ENCODE results near the gene PUM1. TPM values are rescaled to one million over a fixed set of nuclear protein-coding genes. Genes with fewer than 3 reads are reported as not detected.

PUM1 gene
- total and polyA plus RNA-seq, 2 donors (not counting 3 experiments of a cell fraction or from before 2014, with no cell fraction given) = 94.7 to 124 TPM

DNA sequence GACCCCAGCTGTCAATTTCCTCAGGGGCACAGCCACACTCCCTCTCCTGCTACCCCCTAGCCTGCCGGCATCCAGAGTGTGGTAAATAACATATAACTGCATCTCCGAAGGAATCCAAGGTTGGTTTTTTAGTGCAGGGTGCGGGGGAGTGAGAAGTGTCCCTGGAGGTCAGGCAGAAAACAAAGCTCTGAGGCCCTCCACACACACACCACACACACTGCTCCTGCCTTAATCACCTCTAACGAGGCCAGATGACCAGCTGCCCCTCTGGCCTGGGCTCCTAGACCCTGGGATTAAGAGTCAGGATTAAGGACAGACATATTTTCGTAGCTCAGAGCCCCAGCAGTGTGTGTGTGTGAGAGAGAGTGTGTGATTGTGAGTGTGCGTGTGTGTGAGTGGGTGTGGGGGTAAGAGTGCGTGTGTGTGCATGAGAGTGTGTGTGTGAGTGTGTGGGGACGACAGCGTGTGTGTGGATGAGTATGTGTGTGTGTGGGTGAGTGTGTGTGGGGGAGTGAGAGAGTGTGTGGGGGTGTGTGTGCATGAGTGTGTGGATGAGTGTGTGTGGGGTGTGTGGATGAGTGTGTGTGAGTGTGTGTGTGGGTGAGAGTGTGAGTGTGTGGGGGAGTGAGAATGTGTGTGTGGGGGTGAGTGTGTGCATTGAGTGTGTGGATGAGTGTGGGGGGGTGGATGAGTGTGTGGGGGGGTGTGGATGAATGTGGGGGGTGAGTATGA lies 171.6 kb downstream of the PUM1 start:
- no peak for TF ChIP-seq FOS (IDR thresholded peaks at IDR 0.05; ENCODE audit: borderline replicate concordance, insufficient read depth, low read length)
- TF ChIP-seq, protein P1, sequence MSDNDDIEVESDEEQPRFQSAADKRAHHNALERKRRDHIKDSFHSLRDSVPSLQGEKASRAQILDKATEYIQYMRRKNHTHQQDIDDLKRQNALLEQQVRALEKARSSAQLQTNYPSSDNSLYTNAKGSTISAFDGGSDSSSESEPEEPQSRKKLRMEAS (IDR thresholded peaks at IDR 0.05; ENCODE audit: insufficient read depth, insufficient read length) = no peak
- TF ChIP-seq GATA2 (IDR thresholded peaks at IDR 0.05; ENCODE audit: insufficient read depth, insufficient read length, low read depth, low read length) = no peak
- TF ChIP-seq POLR2A (IDR thresholded peaks at IDR 0.05; ENCODE audit: low read depth, low read length) = no peak
- TF ChIP-seq EZH2 (IDR thresholded peaks at IDR 0.05; ENCODE audit: borderline replicate concordance, low read depth, low read length, severe bottlenecking) = no peak
- TF ChIP-seq, protein P2, sequence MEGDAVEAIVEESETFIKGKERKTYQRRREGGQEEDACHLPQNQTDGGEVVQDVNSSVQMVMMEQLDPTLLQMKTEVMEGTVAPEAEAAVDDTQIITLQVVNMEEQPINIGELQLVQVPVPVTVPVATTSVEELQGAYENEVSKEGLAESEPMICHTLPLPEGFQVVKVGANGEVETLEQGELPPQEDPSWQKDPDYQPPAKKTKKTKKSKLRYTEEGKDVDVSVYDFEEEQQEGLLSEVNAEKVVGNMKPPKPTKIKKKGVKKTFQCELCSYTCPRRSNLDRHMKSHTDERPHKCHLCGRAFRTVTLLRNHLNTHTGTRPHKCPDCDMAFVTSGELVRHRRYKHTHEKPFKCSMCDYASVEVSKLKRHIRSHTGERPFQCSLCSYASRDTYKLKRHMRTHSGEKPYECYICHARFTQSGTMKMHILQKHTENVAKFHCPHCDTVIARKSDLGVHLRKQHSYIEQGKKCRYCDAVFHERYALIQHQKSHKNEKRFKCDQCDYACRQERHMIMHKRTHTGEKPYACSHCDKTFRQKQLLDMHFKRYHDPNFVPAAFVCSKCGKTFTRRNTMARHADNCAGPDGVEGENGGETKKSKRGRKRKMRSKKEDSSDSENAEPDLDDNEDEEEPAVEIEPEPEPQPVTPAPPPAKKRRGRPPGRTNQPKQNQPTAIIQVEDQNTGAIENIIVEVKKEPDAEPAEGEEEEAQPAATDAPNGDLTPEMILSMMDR (IDR thresholded peaks at IDR 0.05; ENCODE audit: extremely low read depth in 1 of 2, insufficient read depth in 1 of 2, low read depth in 1 of 2, low read length in 2 of 2) = no peak
- no peak for TF ChIP-seq POLR2AphosphoS5 (IDR thresholded peaks at IDR 0.05; ENCODE audit: insufficient read depth, low read depth, low read length)
- no peak for TF ChIP-seq JUN (IDR thresholded peaks at IDR 0.05; ENCODE audit: borderline replicate concordance, insufficient read depth, insufficient read length, low read depth)
- no peak for TF ChIP-seq MYC (IDR thresholded peaks at IDR 0.05; ENCODE audit: low read depth, low read length)
- dilution Hi-C loops (cut with MboI; ENCODE audit: extremely low pct_ligation_motif_present, low sequenced_read_pairs) = no loop called here
- no peak for FAIRE-seq
- POLR2A ChIA-PET = no interaction called here
- Histone ChIP-seq H3K9me1 (replicated peaks; ENCODE audit: control insufficient read depth, extremely low read depth, insufficient read depth, low read length) (no peaks in the 10 kb centered on the region), H3K27ac (ENCODE audit: insufficient read depth, low read depth, low read length) (no peak overlapping the region), H3K79me2 (ENCODE audit: control insufficient read depth, insufficient read depth, low read length) (no peaks in the 10 kb centered on the region), H3K9ac (replicated peaks; ENCODE audit: extremely low read depth, insufficient read depth, low read length) (no peak overlapping the region), H3K4me1 (ENCODE audit: control insufficient read depth, extremely low read depth, insufficient read depth, low read length) (no peaks in the 10 kb centered on the region), H3K4me3 (replicated peaks in 1 of 3; ENCODE audit: insufficient read depth in 1 of 3, low read depth in 1 of 3, low read length in 3 of 3) (no peak overlapping the region), H4K20me1 (replicated peaks; ENCODE audit: control insufficient read depth, extremely low read depth, insufficient read depth, low read length) (no peaks in the 10 kb centered on the region), H3K36me3 (ENCODE audit: control insufficient read depth in 2 of 2, extremely low read depth in 1 of 2, insufficient read depth in 2 of 2, low read length in 2 of 2) (no peaks in the 10 kb centered on the region), H3K9me3 (replicated peaks; ENCODE audit: control insufficient read depth, insufficient read depth, low read length) (no peaks in the 10 kb centered on the region), H2AFZ (ENCODE audit: low read depth, low read length) (no peak overlapping the region), H3K4me2 (ENCODE audit: insufficient read depth, low read length) (no peak overlapping the region), H3K27me3 (ENCODE audit: control insufficient read depth in 2 of 2, insufficient read depth in 2 of 2, low read length in 2 of 2) (no peaks in the 10 kb centered on the region)
- CTCF ChIA-PET = interaction anchor here (1.7 kb wide), 1 partner anchor 17 kb away, joined by 6 read pairs; no protein-coding TSS in a partner anchor
- intact Hi-C loops (cut with micrococcal nuclease) = no loop called here
- DNase-seq (ENCODE audit: low read depth, low spot score) = no peak
- no TSS peak for BruUV-seq (replicated peaks)
